Measurements from ENCODE around the gene GLDN. TPM values are rescaled to one million over a fixed set of nuclear protein-coding genes. Genes with fewer than 3 reads are reported as not detected.

GLDN gene
- total RNA-seq, 1 donor from 2014 or later, result 0.21 TPM

DNA sequence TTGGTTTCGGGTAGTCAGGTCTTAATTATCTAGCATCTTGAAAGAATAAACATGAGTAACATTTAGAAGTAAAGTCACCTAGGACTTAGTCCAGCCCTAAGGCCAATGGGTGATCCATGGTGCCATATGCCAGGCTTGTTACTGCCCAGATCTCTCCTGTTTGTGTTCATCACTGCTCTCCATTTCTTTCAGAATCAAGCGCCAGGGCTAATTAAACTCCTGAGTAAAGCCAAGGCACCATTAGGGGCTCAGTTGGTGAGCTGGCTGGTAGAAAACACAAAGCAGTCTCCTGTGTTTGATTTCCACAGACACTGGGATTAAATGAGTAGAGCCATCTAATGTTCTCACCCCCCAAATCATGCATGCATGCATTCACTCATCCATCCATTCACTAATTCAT, 14.4 kb upstream of the GLDN start:
- no peak for TF ChIP-seq CTCF (IDR thresholded peaks at IDR 0.05; ENCODE audit: unreplicated experiment)
- no peaks in the 10 kb centered on the region for H3K27me3 Mint-ChIP-seq (ENCODE audit: unreplicated experiment)
- no peak overlapping the region for H3K27ac Mint-ChIP-seq (ENCODE audit: unreplicated experiment)
- no peak for DNase-seq (ENCODE audit: low spot score)
- no peaks in the 10 kb centered on the region for H3K9me3 Mint-ChIP-seq (ENCODE audit: unreplicated experiment)
- H3K36me3 Mint-ChIP-seq (ENCODE audit: low read depth, unreplicated experiment), result no peaks in the 10 kb centered on the region
- no peak overlapping the region for H3K4me3 Mint-ChIP-seq (ENCODE audit: unreplicated experiment)
- H3K4me1 Mint-ChIP-seq (ENCODE audit: unreplicated experiment), result peaks cover 6% of the 10 kb centered on the region

- no peak for DNase-seq (ENCODE audit: low spot score)
- Mint-ChIP-seq H3K9me3 (ENCODE audit: unreplicated experiment) (no peaks in the 10 kb centered on the region), H3K27ac (ENCODE audit: unreplicated experiment) (no peak overlapping the region), H3K27me3 (ENCODE audit: unreplicated experiment) (no peaks in the 10 kb centered on the region), H3K4me3 (ENCODE audit: unreplicated experiment) (no peak overlapping the region), H3K4me1 (ENCODE audit: unreplicated experiment) (no peaks in the 10 kb centered on the region), H3K36me3 (ENCODE audit: low read depth, unreplicated experiment) (no peaks in the 10 kb centered on the region)
- TF ChIP-seq CTCF (IDR thresholded peaks at IDR 0.05; ENCODE audit: unreplicated experiment), result no peak
These were observed 12.5 kb upstream of the GLDN start for GRCh38 chr15:51328926-51329325.

DNA sequence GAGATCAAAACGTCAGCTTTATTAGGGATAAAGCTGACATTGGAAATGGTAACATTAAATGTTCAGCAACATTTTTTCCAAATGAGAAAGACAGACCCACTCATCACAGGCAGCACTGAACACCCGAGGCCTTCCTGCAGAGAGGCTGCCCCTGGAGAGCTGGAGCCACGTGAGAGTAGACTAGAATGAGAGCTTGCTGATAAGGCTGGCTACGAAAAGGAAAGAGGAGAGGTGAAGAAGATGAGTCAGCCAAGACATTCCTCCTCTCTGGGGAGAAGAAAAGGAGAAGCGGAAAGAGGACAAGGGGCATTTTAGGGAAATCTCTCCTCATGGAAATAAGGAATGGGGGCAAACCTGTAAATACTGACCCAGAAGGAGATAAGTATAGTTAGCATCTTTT, 10.3 kb upstream of the GLDN start:
- no peaks in the 10 kb centered on the region for H3K9me3 Mint-ChIP-seq (ENCODE audit: unreplicated experiment)
- H3K27ac Mint-ChIP-seq (ENCODE audit: unreplicated experiment), result no peak overlapping the region
- H3K4me3 Mint-ChIP-seq (ENCODE audit: unreplicated experiment), result no peak overlapping the region
- peaks cover 1% of the 10 kb centered on the region for H3K27me3 Mint-ChIP-seq (ENCODE audit: unreplicated experiment)
- no peaks in the 10 kb centered on the region for H3K4me1 Mint-ChIP-seq (ENCODE audit: unreplicated experiment)
- no peak for TF ChIP-seq CTCF (IDR thresholded peaks at IDR 0.05; ENCODE audit: unreplicated experiment)
- H3K36me3 Mint-ChIP-seq (ENCODE audit: low read depth, unreplicated experiment), result no peaks in the 10 kb centered on the region
- no peak for DNase-seq (ENCODE audit: low spot score)

GRCh38 chr15:51332206-51333147, 9.0 kb upstream of the GLDN start:
- DNase-seq (ENCODE audit: low spot score), result no peak
- Mint-ChIP-seq H3K9me3 (ENCODE audit: unreplicated experiment) (no peaks in the 10 kb centered on the region), H3K4me1 (ENCODE audit: unreplicated experiment) (no peaks in the 10 kb centered on the region), H3K27me3 (ENCODE audit: unreplicated experiment) (peaks cover 3% of the 10 kb centered on the region), H3K27ac (ENCODE audit: unreplicated experiment) (no peak overlapping the region), H3K36me3 (ENCODE audit: low read depth, unreplicated experiment) (no peaks in the 10 kb centered on the region), H3K4me3 (ENCODE audit: unreplicated experiment) (no peak overlapping the region)
- TF ChIP-seq CTCF (IDR thresholded peaks at IDR 0.05; ENCODE audit: unreplicated experiment), result no peak

DNA sequence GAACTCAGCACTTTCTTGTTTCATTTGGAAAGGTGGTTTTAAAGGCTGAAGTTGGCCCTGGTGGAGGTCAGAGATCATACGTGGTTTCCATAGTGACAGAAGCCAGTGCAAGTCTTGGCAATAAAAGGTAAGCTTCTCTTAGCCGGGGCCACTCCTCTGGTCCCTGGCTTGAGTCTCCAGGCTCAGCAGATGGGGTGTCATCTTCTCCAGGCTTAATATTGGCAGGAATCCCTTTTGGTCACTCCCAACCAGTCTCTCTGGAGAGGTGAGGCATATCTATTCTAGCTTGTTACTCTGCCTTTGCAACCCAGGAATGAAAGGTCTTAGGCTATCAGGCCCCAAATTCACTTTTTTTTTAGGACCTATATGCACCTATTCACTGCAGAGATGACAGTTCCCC, 7.9 kb upstream of the GLDN start:
- no peak for TF ChIP-seq CTCF (IDR thresholded peaks at IDR 0.05; ENCODE audit: unreplicated experiment)
- H3K4me3 Mint-ChIP-seq (ENCODE audit: unreplicated experiment), result no peak overlapping the region
- no peaks in the 10 kb centered on the region for H3K4me1 Mint-ChIP-seq (ENCODE audit: unreplicated experiment)
- H3K36me3 Mint-ChIP-seq (ENCODE audit: low read depth, unreplicated experiment), result no peaks in the 10 kb centered on the region
- H3K9me3 Mint-ChIP-seq (ENCODE audit: unreplicated experiment), result no peaks in the 10 kb centered on the region
- peaks cover 4% of the 10 kb centered on the region for H3K27me3 Mint-ChIP-seq (ENCODE audit: unreplicated experiment)
- DNase-seq (ENCODE audit: low spot score), result no peak
- H3K27ac Mint-ChIP-seq (ENCODE audit: unreplicated experiment), result no peak overlapping the region

Measured in endothelial cell (in vitro differentiated cells).